GM12878 (cell line): Measurements from ENCODE around the gene PAPOLA. TPM values are rescaled to one million over a fixed set of nuclear protein-coding genes. Genes with fewer than 3 reads are reported as not detected.

Experiments used
- BHLHE40 ChIP-seq, 2 experiments: fragments of 450-650 bp in 1 of 2; IDR thresholded peaks; 2 replicates each; pipeline ENCODE4 v1.6.1; 2011 to 2017; ENCODE audit warnings: low read depth in 2 of 2, borderline replicate concordance in 1 of 2, improper control_type of control experiment in 1 of 2, low read length in 1 of 2, mild to moderate bottlenecking in 1 of 2
- DPF2 ChIP-seq: fragments of 450-650 bp; IDR thresholded peaks from 2 replicates; pipeline ENCODE4 v1.6.1; 2017; ENCODE audit warnings: mild to moderate bottlenecking
- IKZF2 ChIP-seq, 2 experiments: fragments of 450-650 bp; IDR thresholded peaks; 2 replicates each; pipeline ENCODE4 v1.6.1; 2017; ENCODE audit warnings: mild to moderate bottlenecking in 2 of 2, moderate library complexity in 2 of 2
- KAT2A ChIP-seq: conservative IDR thresholded peaks from 2 replicates; pipeline ENCODE4 v1.6.1; 2011; ENCODE audit warnings: low read depth, low read length; ENCODE audit not compliant: control insufficient read depth
- MEF2A ChIP-seq: IDR thresholded peaks from 2 replicates; pipeline ENCODE4 v1.6.1; 2011; ENCODE audit warnings: low read depth, mild to moderate bottlenecking, low read length, moderate library complexity; ENCODE audit not compliant: insufficient read depth
- NR2F1 ChIP-seq: fragments of 450-650 bp; conservative IDR thresholded peaks from 2 replicates; pipeline ENCODE4 v1.6.1; 2017; ENCODE audit warnings: mild to moderate bottlenecking
- POLR2A ChIP-seq: IDR thresholded peaks from 2 replicates; pipeline ENCODE4 v1.6.1; 2011; ENCODE audit warnings: low read depth, mild to moderate bottlenecking, low read length
- RB1 ChIP-seq: fragments of 450-650 bp; formaldehyde crosslinking; IDR thresholded peaks from 2 replicates; pipeline ENCODE4 v1.6.1; 2017; ENCODE audit warnings: mild to moderate bottlenecking, borderline replicate concordance
- TARDBP ChIP-seq: IDR thresholded peaks from 2 replicates; pipeline ENCODE4 v1.6.1; 2016; ENCODE audit warnings: borderline replicate concordance
- TCF3 ChIP-seq: IDR thresholded peaks from 2 replicates; pipeline ENCODE4 v1.6.1; 2012; ENCODE audit warnings: low read depth, mild to moderate bottlenecking, low read length, borderline replicate concordance; ENCODE audit not compliant: insufficient read depth
- polyA plus RNA-seq, 11 experiments: library from polyadenylated mRNA; depleted of rRNA in 4 of 11; unstranded in 6 of 11; stranded (reverse) in 5 of 11; fragments of >200 nt; fragmentation: Nextera tagmentation in 4 of 11; fragmentation: Illumina TruSeq in 1 of 11; extraction: Ambion mirVana in 4 of 11; extraction: Trizol in 1 of 11; gene quantifications; 1 replicate in 1 of 11; 2 replicates in 10 of 11; pipeline versions ENCODE4 v1.2.1 to v1.2.3, GENCODE V29; 2011 to 2016; ENCODE audit warnings: inconsistent platforms in 2 of 11, missing spikeins in 2 of 11, low read depth in 1 of 11
- total RNA-seq, 4 experiments: library from RNA; depleted of rRNA in 3 of 4; stranded (reverse); fragments of >200 nt in 3 of 4; fragmentation: Illumina TruSeq in 1 of 4; extraction: Trizol in 1 of 4; gene quantifications; 2 replicates each; pipeline versions ENCODE4 v1.2.1 to v1.2.3, GENCODE V29; 2013 to 2021
- TF ChIP-seq, protein P1 (sequence below): IDR thresholded peaks from 2 replicates; pipeline ENCODE4 v1.6.1; 2011; ENCODE audit warnings: borderline replicate concordance, low read depth, mild to moderate bottlenecking, moderate library complexity, mixed read lengths, low read length; ENCODE audit not compliant: insufficient read depth; ENCODE audit errors: extremely low read length
- TF ChIP-seq, protein P2 (sequence below): fragments of 450-650 bp; formaldehyde crosslinking; IDR thresholded peaks from 2 replicates; pipeline ENCODE4 v1.5.0; 2022; ENCODE audit warnings: mild to moderate bottlenecking, missing genetic modification characterization
- TF ChIP-seq, protein P3 (sequence below): fragments of 450-650 bp; conservative IDR thresholded peaks from 2 replicates; pipeline ENCODE4 v1.6.1; 2017; ENCODE audit warnings: mild to moderate bottlenecking, moderate library complexity
- TF ChIP-seq, protein P4 (sequence below): fragments of 450-650 bp; IDR thresholded peaks from 2 replicates; pipeline ENCODE4 v1.6.1; 2018; ENCODE audit warnings: mild to moderate bottlenecking, low read depth, moderate library complexity; ENCODE audit not compliant: partially characterized antibody
- TF ChIP-seq, protein P5 (sequence below): IDR thresholded peaks from 2 replicates; pipeline ENCODE4 v1.6.1; 2012; ENCODE audit warnings: low read depth, low read length, improper control_type of control experiment

PAPOLA gene
- total and polyA plus RNA-seq, 10 of the 15 experiments (the other 5 are each of a cell fraction or from before 2014, with no cell fraction given): 46.0 to 185 (median 114) TPM

DNA sequence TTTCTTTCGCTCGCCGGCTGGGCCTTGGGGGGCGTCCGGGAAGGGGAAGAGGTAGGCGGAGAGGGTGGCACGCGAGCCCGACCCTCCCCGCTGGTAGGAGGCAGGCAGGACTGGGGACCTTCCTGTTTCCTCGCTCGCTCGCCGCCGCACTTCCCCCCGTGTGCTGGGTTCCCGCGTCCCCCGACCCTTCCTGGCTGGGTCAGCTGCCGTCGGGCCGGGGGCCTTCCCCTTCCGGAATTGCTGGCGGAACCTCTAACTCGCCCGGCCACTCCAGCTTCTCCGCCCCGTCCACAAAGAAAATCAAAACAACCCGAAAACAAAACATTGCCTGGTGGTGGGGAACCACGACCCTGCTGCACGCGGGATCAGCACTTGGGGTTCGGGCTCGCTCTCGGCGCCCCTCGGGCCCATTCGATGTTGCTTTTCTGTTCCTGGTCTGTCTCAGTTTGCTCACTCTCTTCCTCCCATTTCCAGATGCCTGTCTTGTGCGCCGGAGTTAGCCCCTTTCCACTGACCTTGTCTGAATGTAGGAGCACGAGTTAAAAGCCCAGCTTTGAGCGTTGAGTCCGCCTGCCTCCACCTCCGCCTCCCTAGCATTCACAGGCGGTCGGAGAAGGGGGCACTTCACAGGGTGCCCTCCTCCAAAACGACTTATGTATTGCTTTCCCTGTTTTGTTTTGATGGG, 581 bp downstream of the PAPOLA start (continued):
- TF ChIP-seq, protein P1, sequence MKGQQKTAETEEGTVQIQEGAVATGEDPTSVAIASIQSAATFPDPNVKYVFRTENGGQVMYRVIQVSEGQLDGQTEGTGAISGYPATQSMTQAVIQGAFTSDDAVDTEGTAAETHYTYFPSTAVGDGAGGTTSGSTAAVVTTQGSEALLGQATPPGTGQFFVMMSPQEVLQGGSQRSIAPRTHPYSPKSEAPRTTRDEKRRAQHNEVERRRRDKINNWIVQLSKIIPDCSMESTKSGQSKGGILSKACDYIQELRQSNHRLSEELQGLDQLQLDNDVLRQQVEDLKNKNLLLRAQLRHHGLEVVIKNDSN: peak; percentile 18
- peak; percentile 26 for TF ChIP-seq DPF2
- 0 out of 2 replicates have a peak, but pooled peaks have one; percentile 22 for TF ChIP-seq TARDBP
- TF ChIP-seq BHLHE40 (IDR thresholded peaks at IDR 0.05; ENCODE audit: borderline replicate concordance in 1 of 2, low read depth in 2 of 2, low read length in 1 of 2): peak; percentile 27 to 72; a peak in 2 of 4 replicates
- TF ChIP-seq, protein P2, sequence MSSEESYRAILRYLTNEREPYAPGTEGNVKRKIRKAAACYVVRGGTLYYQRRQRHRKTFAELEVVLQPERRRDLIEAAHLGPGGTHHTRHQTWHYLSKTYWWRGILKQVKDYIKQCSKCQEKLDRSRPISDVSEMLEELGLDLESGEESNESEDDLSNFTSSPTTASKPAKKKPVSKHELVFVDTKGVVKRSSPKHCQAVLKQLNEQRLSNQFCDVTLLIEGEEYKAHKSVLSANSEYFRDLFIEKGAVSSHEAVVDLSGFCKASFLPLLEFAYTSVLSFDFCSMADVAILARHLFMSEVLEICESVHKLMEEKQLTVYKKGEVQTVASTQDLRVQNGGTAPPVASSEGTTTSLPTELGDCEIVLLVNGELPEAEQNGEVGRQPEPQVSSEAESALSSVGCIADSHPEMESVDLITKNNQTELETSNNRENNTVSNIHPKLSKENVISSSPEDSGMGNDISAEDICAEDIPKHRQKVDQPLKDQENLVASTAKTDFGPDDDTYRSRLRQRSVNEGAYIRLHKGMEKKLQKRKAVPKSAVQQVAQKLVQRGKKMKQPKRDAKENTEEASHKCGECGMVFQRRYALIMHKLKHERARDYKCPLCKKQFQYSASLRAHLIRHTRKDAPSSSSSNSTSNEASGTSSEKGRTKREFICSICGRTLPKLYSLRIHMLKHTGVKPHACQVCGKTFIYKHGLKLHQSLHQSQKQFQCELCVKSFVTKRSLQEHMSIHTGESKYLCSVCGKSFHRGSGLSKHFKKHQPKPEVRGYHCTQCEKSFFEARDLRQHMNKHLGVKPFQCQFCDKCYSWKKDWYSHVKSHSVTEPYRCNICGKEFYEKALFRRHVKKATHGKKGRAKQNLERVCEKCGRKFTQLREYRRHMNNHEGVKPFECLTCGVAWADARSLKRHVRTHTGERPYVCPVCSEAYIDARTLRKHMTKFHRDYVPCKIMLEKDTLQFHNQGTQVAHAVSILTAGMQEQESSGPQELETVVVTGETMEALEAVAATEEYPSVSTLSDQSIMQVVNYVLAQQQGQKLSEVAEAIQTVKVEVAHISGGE (CRISPR knock-in tag): peak; percentile 42; the same call in 1 of the 2 replicates
- no peak for TF ChIP-seq RB1
- TF ChIP-seq MEF2A: no peak
- TF ChIP-seq, protein P3, sequence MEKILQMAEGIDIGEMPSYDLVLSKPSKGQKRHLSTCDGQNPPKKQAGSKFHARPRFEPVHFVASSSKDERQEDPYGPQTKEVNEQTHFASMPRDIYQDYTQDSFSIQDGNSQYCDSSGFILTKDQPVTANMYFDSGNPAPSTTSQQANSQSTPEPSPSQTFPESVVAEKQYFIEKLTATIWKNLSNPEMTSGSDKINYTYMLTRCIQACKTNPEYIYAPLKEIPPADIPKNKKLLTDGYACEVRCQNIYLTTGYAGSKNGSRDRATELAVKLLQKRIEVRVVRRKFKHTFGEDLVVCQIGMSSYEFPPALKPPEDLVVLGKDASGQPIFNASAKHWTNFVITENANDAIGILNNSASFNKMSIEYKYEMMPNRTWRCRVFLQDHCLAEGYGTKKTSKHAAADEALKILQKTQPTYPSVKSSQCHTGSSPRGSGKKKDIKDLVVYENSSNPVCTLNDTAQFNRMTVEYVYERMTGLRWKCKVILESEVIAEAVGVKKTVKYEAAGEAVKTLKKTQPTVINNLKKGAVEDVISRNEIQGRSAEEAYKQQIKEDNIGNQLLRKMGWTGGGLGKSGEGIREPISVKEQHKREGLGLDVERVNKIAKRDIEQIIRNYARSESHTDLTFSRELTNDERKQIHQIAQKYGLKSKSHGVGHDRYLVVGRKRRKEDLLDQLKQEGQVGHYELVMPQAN: peak; percentile 59
- 0 out of 4 replicates have a peak, but pooled peaks of 1 of the 2 experiments have one; percentile 18 for TF ChIP-seq IKZF2 (IDR thresholded peaks at IDR 0.05)
- no peak for TF ChIP-seq KAT2A
- no peak for TF ChIP-seq TCF3
- TF ChIP-seq POLR2A: peak; percentile 9; the same call in 1 of the 2 replicates
- TF ChIP-seq, protein P4, sequence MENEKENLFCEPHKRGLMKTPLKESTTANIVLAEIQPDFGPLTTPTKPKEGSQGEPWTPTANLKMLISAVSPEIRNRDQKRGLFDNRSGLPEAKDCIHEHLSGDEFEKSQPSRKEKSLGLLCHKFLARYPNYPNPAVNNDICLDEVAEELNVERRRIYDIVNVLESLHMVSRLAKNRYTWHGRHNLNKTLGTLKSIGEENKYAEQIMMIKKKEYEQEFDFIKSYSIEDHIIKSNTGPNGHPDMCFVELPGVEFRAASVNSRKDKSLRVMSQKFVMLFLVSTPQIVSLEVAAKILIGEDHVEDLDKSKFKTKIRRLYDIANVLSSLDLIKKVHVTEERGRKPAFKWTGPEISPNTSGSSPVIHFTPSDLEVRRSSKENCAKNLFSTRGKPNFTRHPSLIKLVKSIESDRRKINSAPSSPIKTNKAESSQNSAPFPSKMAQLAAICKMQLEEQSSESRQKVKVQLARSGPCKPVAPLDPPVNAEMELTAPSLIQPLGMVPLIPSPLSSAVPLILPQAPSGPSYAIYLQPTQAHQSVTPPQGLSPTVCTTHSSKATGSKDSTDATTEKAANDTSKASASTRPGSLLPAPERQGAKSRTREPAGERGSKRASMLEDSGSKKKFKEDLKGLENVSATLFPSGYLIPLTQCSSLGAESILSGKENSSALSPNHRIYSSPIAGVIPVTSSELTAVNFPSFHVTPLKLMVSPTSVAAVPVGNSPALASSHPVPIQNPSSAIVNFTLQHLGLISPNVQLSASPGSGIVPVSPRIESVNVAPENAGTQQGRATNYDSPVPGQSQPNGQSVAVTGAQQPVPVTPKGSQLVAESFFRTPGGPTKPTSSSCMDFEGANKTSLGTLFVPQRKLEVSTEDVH: no peak
- peak; percentile 62 for TF ChIP-seq NR2F1
- TF ChIP-seq, protein P5, sequence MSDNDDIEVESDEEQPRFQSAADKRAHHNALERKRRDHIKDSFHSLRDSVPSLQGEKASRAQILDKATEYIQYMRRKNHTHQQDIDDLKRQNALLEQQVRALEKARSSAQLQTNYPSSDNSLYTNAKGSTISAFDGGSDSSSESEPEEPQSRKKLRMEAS: no peak; the same call in 1 of the 2 replicates
